ENCODE results near the gene MLPH.

MLPH gene

GRCh38 chr2:237480988-237481525 is 6.0 kb upstream of the MLPH start:
- no peak for DNase-seq

- DNase-seq, result no peak
Measured at GRCh38 chr2:237482485-237482884, 4.6 kb upstream of the MLPH start.

- DNase-seq, result no peak
Measured at GRCh38 chr2:237483018-237483731, 3.9 kb upstream of the MLPH start.

DNA sequence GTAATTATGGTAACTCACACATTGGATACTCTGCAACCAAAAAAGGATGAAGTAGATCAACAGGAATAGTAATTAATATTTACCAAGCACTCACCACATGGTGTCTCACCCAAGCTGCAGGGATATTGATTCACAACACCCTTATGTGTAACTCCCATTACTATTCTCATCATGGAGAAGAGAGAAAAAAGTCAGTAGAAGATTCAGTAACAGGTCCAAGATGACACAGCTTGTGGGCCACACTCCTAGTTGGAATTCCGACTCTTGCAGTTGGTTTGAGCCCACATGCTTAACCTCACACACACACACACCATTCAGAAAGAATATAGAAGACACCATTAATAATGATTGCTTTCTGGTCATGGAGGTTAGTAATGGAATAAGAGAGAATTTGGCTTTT is 1.7 kb upstream of the MLPH start:
- DNase-seq, result no peak

DNA sequence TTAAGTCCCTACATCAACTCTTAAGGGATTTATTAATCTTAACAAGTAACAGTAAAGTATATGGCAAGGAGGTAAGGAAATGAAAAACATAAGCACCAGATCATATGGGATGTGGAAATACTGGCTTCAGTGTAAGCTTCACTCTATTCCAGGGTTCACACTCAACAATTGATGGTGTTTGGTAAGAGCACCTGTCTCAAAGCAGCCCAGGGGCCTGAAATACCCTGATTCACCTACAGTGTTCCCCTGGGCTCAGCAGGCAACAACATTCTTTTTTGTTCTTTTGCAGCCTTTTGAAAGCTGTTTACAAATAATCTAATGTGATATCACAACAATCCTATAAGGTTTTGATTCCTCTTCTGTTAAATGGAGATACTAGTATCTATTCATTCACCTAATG is 1.2 kb upstream of the MLPH start:
- no peak for DNase-seq

GRCh38 chr2:237486334-237486818 is 675 bp upstream of the MLPH start:
- DNase-seq, result no peak

GRCh38 chr2:237487496-237487895 is 445 bp downstream of the MLPH start:
- no peak for DNase-seq

DNA sequence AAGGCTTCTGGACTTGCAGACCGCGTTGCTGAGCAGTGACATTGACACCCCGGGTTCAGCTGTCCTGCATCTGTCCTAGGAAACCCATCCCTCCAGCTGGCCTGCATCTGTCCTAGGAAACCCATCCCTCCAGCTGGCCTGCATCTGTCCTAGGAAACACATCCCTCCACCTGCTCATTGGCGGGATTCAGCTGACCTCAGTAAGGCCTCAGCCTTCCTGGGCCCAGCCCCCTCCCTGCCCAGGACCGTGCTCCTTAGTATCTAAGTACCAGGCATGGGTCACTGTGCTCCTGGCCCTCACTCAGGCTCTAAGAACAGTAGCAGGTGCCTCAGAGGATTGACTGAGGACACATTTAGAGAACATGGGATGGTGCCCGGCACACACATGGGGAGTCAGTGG is 1.2 kb downstream of the MLPH start:
- DNase-seq, result no peak

GRCh38 chr2:237488901-237489860 is 2.1 kb downstream of the MLPH start:
- DNase-seq, result no peak

- no peak for DNase-seq
Measured at GRCh38 chr2:237490009-237490711, 3.1 kb downstream of the MLPH start.

- DNase-seq, result no peak
Measured at GRCh38 chr2:237490795-237491194, 3.7 kb downstream of the MLPH start.

DNA sequence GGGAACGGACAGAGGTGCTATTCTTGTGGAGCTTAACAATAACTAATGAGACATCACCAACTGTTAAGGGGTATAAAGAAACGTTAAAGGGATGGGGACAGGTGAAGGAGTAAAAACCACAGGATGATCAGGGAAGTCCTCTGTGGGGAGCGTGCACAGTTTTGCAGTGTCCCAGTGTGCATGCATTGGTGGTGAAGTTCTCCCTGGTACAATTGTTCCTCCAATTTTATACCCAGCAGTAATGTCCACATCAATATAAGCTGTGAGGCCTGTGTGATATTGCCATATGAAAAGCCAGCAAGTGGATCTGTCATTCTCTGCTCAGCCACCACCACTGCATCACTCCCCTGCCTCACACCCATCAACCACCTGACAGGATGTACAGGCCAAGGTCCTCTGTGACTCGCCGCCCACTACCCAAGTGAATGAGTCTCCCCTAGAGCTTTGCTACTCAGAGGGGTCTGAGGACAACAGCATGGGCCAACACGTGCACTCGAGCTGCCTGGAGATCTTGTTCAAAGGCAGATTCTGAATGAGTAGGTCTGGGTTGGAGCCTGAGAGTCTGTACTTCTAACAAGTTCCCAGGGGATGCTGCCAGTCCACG is 4.6 kb downstream of the MLPH start:
- DNase-seq, result no peak

- no peak for DNase-seq
Measured at GRCh38 chr2:237492137-237492890, 5.3 kb downstream of the MLPH start.

DNA sequence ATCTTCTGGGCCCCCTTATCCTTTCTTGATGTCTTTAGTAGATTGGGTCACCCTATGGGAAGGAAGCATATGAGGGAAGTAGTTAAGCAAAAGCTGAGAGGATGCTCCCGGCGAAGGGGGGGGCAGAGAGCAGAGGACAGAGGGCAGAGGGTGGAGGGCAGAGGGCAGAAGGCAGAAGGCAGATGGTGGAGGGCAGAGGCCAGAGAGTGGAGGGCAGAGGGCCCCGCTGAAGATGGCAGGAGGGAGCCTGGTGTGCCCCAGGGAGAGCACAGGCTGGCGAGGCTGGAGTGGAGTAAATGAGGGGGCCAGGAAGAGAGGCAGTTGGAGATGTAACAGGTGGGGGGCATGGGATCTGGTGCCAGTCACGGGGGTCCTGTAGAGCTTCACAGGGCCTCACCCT is 7.0 kb downstream of the MLPH start:
- no peak for DNase-seq

DNA sequence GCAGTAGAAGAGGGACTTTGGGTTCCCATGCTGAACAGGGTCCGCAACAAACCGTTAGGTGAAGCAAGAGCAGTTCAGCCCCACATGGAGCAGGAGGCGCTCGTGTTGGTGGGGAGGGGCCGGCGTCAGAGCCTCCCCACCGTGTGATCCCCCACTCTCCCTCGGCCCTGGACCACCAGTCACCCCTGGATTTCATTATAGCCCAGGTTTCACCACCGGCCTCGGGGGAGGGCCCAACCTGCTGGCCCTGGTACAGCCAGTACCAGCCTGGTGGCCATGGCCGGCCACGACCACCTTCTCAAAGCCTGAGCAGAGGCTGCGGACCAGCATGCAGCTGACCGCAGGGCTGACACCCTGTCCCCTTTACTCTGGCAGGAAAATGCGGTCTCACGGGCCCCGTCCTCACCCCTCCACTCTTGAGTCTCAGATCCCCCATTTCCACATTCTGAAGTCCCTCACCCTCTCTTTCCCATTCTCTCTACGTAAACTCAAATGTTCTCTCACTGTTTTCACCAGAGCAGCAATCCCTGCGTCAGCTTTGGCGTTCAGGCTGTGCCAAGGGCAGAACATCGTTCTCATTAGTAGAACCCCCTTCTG is 8.6 kb downstream of the MLPH start:
- DNase-seq, result no peak

GRCh38 chr2:237496428-237496827 is 9.4 kb downstream of the MLPH start:
- no peak for DNase-seq

GRCh38 chr2:237497009-237497837 is 10.2 kb downstream of the MLPH start:
- no peak for DNase-seq

GRCh38 chr2:237497838-237498186 is 10.8 kb downstream of the MLPH start:
- DNase-seq, result no peak

GRCh38 chr2:237498341-237498740 is 11.3 kb downstream of the MLPH start:
- DNase-seq, result no peak

DNA sequence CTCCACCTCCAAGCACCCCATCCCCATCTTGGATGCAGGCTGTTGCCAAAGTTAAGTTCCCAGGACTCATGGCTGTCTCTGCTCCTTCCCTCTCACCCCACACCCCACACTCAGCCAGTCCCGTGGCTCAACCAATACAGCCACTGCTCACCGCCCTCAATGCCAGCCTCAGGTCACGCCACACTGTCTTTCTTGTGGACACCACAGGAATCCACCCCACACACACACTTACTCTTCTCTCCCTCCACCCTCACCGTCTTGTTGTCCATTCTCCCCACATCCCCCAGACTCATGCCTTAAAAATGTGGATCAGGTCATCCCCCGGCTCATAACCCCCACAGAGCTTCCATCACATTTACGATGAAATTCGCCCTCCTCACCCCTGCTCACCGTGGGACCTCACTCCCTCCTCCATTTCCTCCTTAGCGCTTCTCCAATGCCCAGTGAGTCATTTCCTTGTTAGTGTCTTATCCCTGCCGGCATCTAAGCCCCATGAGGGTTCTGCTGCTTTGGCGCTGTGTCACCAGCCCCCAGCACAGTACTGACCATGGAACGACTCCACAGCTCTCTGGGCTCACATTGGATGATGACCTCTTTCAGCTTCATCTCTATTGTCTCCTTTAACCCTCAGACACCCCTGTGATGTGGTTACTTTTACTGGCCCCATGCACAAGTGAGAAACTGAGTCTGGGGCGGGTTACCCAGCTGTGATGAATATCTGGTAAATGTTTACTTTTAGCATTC is 13.8 kb downstream of the MLPH start:
- DNase-seq, result peak; percentile 98
